SW 1271 (cell line): ENCODE results near the gene PTPRN2.
"Not testable (repeated sequence)": the region's sequence is repeated elsewhere in the genome, so short reads cannot be mapped to it uniquely, and the experiment has no call there.

Experiments used
- DNase-seq, 2 experiments: peaks; one replicate each; lab custom pipeline; 2025; lab: John Stamatoyannopoulos, UW

The PTPRN2 gene

GRCh38 chr7:157792241-157793086 is 795.2 kb downstream of the PTPRN2 start:
- DNase-seq: no peak

DNA sequence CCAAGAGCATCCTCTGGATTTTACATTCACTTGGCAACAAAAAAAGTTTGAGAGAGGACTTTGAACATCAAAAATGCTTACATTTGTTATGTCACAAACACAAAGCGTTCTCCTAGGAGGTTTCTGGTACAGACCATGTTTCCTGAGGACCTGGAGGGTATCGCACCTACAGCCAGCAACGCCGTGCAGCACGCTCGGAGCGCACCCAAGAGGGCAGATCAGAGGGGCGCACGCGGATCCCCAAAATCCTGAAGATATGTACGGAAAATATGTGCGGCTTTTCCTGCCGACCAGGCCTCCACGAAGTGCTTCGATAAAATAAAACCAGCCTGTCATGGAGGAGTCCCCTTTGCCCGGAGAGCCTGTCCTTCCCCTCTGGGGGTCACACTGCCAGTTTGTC is 796.0 kb downstream of the PTPRN2 start:
- DNase-seq: no peak

DNA sequence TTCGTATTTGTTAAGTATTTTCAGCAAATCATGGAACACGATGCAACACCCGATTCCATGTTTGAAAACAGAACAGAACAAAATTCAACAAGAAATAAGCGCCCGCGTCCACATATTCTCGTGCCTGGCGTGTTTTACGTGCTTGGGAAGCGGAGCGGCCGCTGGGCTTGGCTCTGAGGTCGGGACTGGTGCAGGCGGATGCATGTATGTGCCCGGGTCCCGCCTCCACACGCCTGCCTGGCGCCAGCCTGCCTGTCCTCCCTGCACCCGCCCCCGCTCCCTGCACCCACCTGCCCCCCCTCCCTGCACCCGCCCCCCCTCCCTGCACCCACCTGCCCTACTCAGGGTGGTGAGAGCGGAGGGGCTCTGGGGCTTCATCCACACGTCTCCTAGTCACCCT is 796.4 kb downstream of the PTPRN2 start:
- DNase-seq: no peak

DNA sequence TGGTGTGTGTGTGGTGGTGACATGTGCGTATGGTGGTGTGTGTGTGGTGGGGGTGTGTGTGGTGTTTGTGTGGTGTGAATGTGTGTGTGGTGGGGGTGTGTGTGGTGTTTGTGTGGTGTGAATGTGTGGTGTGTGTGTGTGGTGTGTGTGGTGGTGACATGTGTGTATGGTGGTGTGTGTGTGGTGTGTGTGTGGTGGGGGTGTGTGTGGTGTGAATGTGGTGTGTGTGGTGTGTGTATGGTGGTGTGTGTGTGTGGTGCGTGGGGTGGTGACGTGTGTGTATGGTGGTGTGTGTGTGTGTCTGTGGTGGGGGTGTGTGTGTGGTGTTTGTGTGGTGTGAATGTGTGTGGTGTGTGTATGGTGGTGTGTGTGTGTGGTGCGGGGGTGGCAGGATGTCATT is 797.7 kb downstream of the PTPRN2 start:
- no peak for DNase-seq

DNA sequence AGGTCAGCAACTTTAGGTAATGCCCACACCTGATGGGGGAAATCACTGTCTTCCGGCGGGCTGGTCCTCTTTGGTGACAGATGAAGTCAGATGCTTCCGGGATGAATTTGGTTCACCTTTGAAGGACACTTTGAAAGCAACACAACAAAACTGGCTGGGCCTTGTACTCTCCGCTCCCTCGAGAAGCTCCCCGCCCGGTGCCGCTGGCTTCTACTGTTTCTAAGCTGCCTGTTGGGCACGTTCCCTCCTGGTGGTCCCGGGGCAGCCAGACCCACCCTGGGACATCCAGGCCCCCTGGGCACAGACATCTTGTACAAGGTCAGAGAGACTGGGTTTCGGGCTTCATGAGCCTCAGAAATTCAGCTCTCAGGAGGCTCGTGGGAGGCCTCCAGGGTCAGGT is 798.5 kb downstream of the PTPRN2 start:
- DNase-seq: no peak

DNA sequence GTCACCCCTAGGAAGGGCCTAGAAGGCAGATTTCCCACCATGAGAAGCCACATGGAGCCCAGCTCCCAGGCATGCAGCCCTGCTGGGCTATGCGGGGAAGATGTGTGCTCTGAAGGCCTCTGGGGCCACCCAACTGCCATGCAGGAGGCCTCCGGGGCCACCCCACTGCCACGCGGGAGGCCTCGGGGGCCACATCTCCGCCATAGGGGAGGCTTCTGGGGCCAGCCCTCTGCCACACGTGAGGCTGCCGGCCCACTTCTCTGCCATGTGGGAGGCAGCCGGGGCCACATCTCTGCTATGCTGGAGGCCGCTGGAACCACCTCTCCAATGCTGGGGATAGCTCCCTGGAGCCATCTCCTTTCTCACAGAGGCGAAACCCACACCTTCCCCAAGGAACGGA is 799.0 kb downstream of the PTPRN2 start:
- no peak for DNase-seq

GRCh38 chr7:157787275-157787701 is 800.3 kb downstream of the PTPRN2 start:
- no peak for DNase-seq

- no peak for DNase-seq
Measured at GRCh38 chr7:157786375-157787274, 801.0 kb downstream of the PTPRN2 start.

DNA sequence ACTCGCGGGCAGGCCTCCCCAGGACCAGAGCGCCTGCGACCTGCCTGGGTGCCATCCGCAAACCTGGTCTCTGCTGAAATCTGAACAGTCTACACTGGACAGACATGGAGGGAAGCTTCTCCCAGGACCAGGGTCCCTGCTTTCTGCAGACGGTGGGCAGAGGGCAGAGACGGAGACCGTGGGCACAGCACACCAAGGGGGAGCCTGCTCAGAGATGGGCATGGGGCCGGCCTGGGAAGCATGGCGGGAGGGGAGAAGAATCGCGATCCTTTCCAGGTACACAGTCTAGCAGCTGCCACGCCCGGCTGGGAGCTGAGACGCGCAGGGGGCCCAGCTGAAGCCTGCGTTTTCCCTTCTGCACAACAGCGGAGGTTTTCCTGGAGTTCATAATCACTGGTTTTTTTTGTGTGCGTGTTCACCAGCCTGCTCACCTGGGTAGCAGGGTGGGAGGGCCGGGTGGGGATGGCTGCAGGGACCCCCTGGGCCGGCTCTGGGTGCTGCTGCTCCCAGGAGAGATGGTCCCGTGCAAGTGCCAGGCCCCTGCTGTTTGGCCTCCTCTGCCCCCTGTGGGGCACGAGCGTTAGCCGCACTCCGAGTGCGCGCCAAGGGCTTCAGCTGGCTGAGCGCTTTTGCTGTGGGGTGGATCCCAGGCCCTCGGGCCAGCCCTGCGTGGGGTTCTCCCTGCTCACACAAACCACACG is 802.0 kb downstream of the PTPRN2 start:
- DNase-seq: no peak

GRCh38 chr7:157784979-157785441 is 802.6 kb downstream of the PTPRN2 start:
- DNase-seq: no peak

GRCh38 chr7:157784041-157784835 is 803.4 kb downstream of the PTPRN2 start:
- DNase-seq: no peak

DNA sequence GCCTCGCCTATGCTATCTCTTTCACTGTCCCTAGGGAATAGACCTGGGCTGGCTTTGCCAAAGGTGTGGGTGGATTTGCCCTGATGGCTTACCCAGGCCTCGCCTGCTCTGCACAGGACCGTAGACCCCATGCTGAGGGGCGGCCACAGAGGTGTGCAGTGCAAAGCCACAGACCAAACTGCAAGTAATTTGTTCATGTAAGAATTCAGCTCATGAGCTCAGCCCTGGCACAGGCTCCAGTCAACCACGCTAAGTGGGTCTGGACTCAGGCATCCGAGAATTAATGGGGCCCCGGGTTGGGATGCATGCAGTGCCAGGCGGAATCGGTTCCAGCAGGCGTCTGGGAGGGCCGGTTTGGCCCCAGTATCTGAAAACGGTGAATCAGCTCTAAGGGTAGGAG is 805.6 kb downstream of the PTPRN2 start:
- DNase-seq: no peak

GRCh38 chr7:157780721-157781120 is 806.9 kb downstream of the PTPRN2 start:
- DNase-seq: no peak

- no peak for DNase-seq
Measured at GRCh38 chr7:157780312-157780711, 807.3 kb downstream of the PTPRN2 start.

DNA sequence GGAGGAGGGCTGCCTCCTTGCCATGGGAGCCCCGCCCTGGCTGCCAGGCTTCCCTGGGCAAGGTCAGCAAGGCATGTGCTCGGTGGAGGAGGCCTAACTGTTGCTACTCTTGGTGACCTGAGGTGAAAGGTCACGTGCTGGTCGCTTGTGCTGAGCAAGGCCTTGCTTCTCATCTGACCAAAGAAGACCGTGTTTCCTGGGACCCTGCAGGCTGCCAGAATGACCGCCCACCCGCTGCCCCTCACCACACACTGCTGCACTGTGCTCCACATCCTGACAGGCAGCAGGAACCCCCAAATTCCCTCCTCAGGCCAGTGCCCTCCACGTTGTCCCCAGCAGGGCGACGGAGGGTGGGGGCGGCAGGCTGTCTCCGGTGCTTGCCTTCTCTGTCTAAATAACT is 808.4 kb downstream of the PTPRN2 start:
- no peak for DNase-seq

DNA sequence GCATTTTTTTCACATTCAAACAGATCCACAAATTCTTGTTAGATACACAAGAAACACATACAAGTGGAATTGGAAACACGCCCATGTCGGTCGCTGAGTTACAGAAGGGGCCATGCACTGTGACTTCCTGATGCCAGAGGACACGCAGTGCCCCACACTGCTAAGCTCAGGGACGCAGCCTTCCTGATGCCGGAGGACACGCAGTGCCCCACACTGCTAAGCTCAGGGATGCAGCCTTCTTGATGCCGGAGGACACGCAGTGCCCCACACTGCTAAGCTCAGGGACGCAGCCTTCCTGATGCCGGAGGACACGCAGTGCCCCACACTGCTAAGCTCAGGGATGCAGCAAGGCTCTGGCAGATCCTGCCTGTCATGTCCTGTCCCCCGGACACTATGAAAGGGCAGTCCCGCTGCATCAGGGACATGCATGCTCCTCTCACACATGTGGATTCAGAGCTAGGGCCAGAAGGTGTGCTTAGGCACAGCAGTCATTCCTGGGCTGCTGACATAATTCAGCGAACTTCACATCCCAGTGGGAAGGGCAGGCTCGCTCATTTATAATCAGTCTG is 810.3 kb downstream of the PTPRN2 start:
- DNase-seq: not testable (repeated sequence)

- no peak for DNase-seq
Measured at GRCh38 chr7:157775560-157776332, 811.9 kb downstream of the PTPRN2 start.

DNA sequence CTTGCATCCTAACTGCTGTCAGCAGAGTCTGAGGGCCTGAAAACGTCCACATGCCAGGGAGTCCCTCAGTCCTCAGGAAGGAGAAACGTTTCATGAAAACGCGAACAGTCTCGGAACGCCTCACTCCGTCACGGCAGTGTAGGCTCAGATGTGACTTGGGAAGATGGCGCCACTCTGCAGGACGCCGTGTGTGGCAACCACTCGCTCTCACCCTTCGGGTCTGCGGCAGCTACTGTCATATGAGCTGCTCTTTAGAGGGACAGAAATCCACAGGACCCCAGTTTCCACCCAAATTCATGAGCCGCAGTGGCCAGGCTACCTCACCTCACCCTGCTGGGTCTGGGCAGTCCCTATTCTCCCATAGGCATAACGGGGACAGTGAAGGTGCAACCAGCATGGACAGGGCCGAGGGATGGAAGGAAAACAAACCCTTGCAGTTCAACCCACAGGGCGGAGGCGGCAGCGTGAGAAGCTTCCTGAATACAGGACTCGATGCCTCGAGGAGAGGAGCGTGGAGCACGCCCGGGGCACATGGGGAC is 812.5 kb downstream of the PTPRN2 start:
- no peak for DNase-seq

DNA sequence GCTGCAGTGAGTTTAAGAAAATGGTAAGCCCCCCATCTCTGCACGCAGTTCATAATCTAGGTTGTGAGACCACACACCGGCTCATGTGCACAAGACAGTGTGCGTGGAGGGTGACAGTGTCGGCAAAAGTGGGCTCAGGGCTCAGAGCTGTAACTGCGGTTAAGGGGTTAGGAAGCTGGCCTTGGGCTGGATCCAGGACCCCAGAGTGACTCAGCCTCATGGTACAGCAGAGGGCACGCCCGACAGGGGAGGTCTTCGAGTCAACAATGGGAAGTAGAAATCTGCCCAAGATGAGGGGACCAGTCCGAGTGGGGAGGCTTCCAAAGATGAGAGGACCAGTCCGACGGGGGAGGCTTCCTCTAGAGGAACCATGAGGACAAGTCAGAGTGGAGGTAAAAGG is 813.1 kb downstream of the PTPRN2 start:
- no peak for DNase-seq

- DNase-seq: no peak
Measured at GRCh38 chr7:157773361-157773760, 814.3 kb downstream of the PTPRN2 start.
